ENCODE measurements around the gene IMPG1. TPM values are rescaled to one million over a fixed set of nuclear protein-coding genes. Genes with fewer than 3 reads are reported as not detected.
"Not testable (repeated sequence)": the region's sequence is repeated elsewhere in the genome, so short reads cannot be mapped to it uniquely, and the experiment has no call there.

Gene IMPG1
- polyA plus RNA-seq, 1 donor (not counting 4 experiments of a cell fraction or from before 2014, with no cell fraction given) = not detected

DNA sequence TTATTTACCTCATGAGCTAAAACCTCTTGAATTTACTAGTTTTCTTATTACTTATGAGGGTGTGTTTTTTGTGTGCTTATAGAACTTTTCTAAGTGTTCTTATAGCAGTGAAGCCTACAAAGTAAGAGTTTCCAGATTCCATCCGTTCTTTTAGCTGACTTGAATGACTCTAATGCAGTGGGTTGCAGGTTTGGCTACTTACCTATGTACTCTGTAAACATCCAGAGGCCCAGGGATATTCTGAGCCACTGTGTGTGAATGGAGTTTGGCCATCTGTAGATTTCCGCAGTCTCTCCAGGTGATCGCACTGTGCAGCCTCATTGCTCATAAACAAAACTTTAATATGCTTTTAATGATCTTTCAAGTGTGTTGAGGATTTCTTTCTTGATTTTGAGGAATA lies 165.6 kb downstream of the IMPG1 start:
- no peaks in the 10 kb centered on the region for H3K9me1 ChIP-seq (ENCODE audit: control insufficient read depth, extremely low read depth, insufficient read depth, low read length)
- no peak overlapping the region for H3K4me2 ChIP-seq (ENCODE audit: control insufficient read depth, extremely low read depth, insufficient read depth, low read depth, low read length)
- no peak overlapping the region for H3K9ac ChIP-seq (ENCODE audit: control insufficient read depth, extremely low read depth, insufficient read depth, low read length)
- no peaks in the 10 kb centered on the region for H3K9me3 ChIP-seq (ENCODE audit: control insufficient read depth, low read depth, low read length)
- TF ChIP-seq, protein P1, sequence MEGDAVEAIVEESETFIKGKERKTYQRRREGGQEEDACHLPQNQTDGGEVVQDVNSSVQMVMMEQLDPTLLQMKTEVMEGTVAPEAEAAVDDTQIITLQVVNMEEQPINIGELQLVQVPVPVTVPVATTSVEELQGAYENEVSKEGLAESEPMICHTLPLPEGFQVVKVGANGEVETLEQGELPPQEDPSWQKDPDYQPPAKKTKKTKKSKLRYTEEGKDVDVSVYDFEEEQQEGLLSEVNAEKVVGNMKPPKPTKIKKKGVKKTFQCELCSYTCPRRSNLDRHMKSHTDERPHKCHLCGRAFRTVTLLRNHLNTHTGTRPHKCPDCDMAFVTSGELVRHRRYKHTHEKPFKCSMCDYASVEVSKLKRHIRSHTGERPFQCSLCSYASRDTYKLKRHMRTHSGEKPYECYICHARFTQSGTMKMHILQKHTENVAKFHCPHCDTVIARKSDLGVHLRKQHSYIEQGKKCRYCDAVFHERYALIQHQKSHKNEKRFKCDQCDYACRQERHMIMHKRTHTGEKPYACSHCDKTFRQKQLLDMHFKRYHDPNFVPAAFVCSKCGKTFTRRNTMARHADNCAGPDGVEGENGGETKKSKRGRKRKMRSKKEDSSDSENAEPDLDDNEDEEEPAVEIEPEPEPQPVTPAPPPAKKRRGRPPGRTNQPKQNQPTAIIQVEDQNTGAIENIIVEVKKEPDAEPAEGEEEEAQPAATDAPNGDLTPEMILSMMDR (optimal IDR thresholded peaks at IDR 0.05 in 1 of 3, IDR thresholded peaks at IDR 0.05 in 1 of 3, conservative IDR thresholded peaks at IDR 0.05 in 1 of 3; ENCODE audit: extremely low read depth in 1 of 3, insufficient read depth in 2 of 3, low read length in 3 of 3) = no peak
- no peak for TF ChIP-seq EZH2 (IDR thresholded peaks at IDR 0.05; ENCODE audit: low read length)
- dilution Hi-C loops (cut with MboI; ENCODE audit: extremely low pct_ligation_motif_present, low sequenced_read_pairs) = no loop called here
- DNase-seq (ENCODE audit: low read depth, low spot score) (no peak), FAIRE-seq (no peak)
- no peak overlapping the region for H3K27ac ChIP-seq (ENCODE audit: control insufficient read depth, insufficient read depth, low read length)
- no peaks in the 10 kb centered on the region for H3K27me3 ChIP-seq (ENCODE audit: control insufficient read depth, extremely low read depth, insufficient read depth, low read length)
- no peaks in the 10 kb centered on the region for H3K79me2 ChIP-seq (ENCODE audit: control insufficient read depth, insufficient read depth, low read length)
- H4K20me1 ChIP-seq (ENCODE audit: control insufficient read depth, extremely low read depth, insufficient read depth, low read length) = no peaks in the 10 kb centered on the region
- H3K4me1 ChIP-seq (ENCODE audit: control insufficient read depth, extremely low read depth, insufficient read depth, low read length) = no peaks in the 10 kb centered on the region
- no peak overlapping the region for H3K4me3 ChIP-seq (ENCODE audit: control insufficient read depth in 2 of 3, extremely low read depth in 1 of 3, insufficient read depth in 2 of 3, low read depth in 1 of 3, low read length in 3 of 3)
- H3K36me3 ChIP-seq (ENCODE audit: control insufficient read depth in 2 of 2, extremely low read depth in 1 of 2, insufficient read depth in 2 of 2, low read length in 2 of 2) = no peaks in the 10 kb centered on the region
- no peak overlapping the region for H2AFZ ChIP-seq (ENCODE audit: control insufficient read depth, low read length)

DNA sequence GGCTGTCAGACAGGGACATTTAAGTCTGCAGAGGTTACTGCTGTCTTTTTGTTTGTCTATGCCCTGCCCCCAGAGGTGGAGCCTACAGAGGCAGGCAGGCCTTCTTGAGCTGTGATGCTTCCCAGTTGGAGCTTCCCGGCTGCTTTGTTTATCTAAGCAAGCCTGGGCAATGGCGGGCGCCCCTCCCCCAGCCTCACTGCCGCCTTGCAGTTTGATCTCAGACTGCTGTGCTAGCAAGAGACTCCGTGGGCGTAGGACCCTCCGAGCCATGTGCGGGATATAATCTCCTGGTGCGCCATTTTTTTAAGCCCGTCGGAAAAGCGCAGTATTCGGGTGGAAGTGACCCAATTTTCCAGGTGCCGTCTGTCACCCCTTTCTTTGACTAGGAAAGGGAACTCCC lies 167.3 kb downstream of the IMPG1 start:
- H4K20me1 ChIP-seq (ENCODE audit: control insufficient read depth, extremely low read depth, insufficient read depth, low read length); FAIRE-seq; H3K4me1 ChIP-seq (ENCODE audit: control insufficient read depth, extremely low read depth, insufficient read depth, low read length); H3K4me3 ChIP-seq (ENCODE audit: control insufficient read depth in 2 of 3, extremely low read depth in 1 of 3, insufficient read depth in 2 of 3, low read depth in 1 of 3, low read length in 3 of 3); dilution Hi-C loops (cut with MboI; ENCODE audit: extremely low pct_ligation_motif_present, low sequenced_read_pairs); H3K79me2 ChIP-seq (ENCODE audit: control insufficient read depth, insufficient read depth, low read length); H3K27ac ChIP-seq (ENCODE audit: control insufficient read depth, insufficient read depth, low read length); H3K4me2 ChIP-seq (ENCODE audit: control insufficient read depth, extremely low read depth, insufficient read depth, low read depth, low read length); H3K9ac ChIP-seq (ENCODE audit: control insufficient read depth, extremely low read depth, insufficient read depth, low read length); H2AFZ ChIP-seq (ENCODE audit: control insufficient read depth, low read length); H3K36me3 ChIP-seq (ENCODE audit: control insufficient read depth in 2 of 2, extremely low read depth in 1 of 2, insufficient read depth in 2 of 2, low read length in 2 of 2); H3K9me1 ChIP-seq (ENCODE audit: control insufficient read depth, extremely low read depth, insufficient read depth, low read length); H3K9me3 ChIP-seq (ENCODE audit: control insufficient read depth, low read depth, low read length); DNase-seq (ENCODE audit: low read depth, low spot score); H3K27me3 ChIP-seq (ENCODE audit: control insufficient read depth, extremely low read depth, insufficient read depth, low read length): not testable (repeated sequence)

DNA sequence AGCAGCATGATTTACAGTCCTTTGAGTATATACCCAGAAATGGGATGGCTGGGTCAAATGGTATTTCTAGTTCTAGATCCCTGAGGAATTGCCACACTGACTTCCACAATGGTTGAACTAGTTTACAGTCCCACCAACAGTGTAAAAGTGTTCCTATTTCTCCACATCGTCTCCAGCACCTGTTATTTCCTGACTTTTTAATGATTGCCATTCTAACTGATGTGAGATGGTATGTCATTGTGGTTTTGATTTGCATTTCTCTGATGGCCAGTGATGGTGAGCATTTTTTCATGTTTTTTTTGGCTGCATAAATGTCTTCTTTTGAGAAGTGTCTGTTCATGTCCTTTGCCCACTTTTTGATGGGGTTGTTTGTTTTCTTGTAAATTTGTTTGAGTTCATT lies 172.2 kb downstream of the IMPG1 start:
- dilution Hi-C loops (cut with MboI; ENCODE audit: extremely low pct_ligation_motif_present, low sequenced_read_pairs); H3K9ac ChIP-seq (ENCODE audit: control insufficient read depth, extremely low read depth, insufficient read depth, low read length); DNase-seq (ENCODE audit: low read depth, low spot score): not testable (repeated sequence)

More for the DNA sequence above, 172.2 kb downstream of the IMPG1 start:
- not testable (repeated sequence) for H3K9me3 ChIP-seq (ENCODE audit: control insufficient read depth, low read depth, low read length); H3K9me1 ChIP-seq (ENCODE audit: control insufficient read depth, extremely low read depth, insufficient read depth, low read length); H3K36me3 ChIP-seq (ENCODE audit: control insufficient read depth in 2 of 2, extremely low read depth in 1 of 2, insufficient read depth in 2 of 2, low read length in 2 of 2); H3K79me2 ChIP-seq (ENCODE audit: control insufficient read depth, insufficient read depth, low read length); FAIRE-seq; H3K27me3 ChIP-seq (ENCODE audit: control insufficient read depth, extremely low read depth, insufficient read depth, low read length); H4K20me1 ChIP-seq (ENCODE audit: control insufficient read depth, extremely low read depth, insufficient read depth, low read length); H3K4me3 ChIP-seq (ENCODE audit: control insufficient read depth in 2 of 3, extremely low read depth in 1 of 3, insufficient read depth in 2 of 3, low read depth in 1 of 3, low read length in 3 of 3); H3K4me1 ChIP-seq (ENCODE audit: control insufficient read depth, extremely low read depth, insufficient read depth, low read length); H2AFZ ChIP-seq (ENCODE audit: control insufficient read depth, low read length); H3K4me2 ChIP-seq (ENCODE audit: control insufficient read depth, extremely low read depth, insufficient read depth, low read depth, low read length); H3K27ac ChIP-seq (ENCODE audit: control insufficient read depth, insufficient read depth, low read length)
